Ascending aorta (tissue), 2 donors: Measurements from ENCODE around the gene MGAT3. TPM values are rescaled to one million over a fixed set of nuclear protein-coding genes. Genes with fewer than 3 reads are reported as not detected.
"Not testable (repeated sequence)": the region's sequence is repeated elsewhere in the genome, so short reads cannot be mapped to it uniquely, and the experiment has no call there.

ENCODE experiments used
- DNase-seq, 2 donors: peaks; one replicate each; pipeline ENCODE4 v3.0.0-alpha.2; 2019; ENCODE audit warnings: low spot score in 2 of 2
- H3K27ac ChIP-seq, 2 donors: fragments of 200-600 bp; sonication (generic); one replicate each; pipeline ENCODE4 v1.5.1; 2016 to 2017; ENCODE audit warnings: mild to moderate bottlenecking in 1 of 2
- H3K27me3 ChIP-seq: fragments of 200-600 bp; sonication (generic); one replicate; pipeline ENCODE4 v1.5.1; 2017
- H3K36me3 ChIP-seq, 2 donors: fragments of 200-600 bp; sonication (generic); one replicate each; pipeline ENCODE4 v1.5.1; 2016
- H3K4me1 ChIP-seq, 2 donors: fragments of 200-600 bp; sonication (generic); one replicate each; pipeline ENCODE4 v1.5.1; 2016 to 2017; ENCODE audit warnings: mild to moderate bottlenecking in 1 of 2
- H3K4me3 ChIP-seq, 2 donors: fragments of 200-600 bp; sonication (generic); one replicate each; pipeline ENCODE4 v1.5.1; 2016 to 2017; ENCODE audit warnings: mild to moderate bottlenecking in 1 of 2
- H3K9me3 ChIP-seq, 2 donors: fragments of 200-600 bp; sonication (generic); one replicate each; pipeline ENCODE4 v1.5.1; 2016
- CTCF ChIP-seq, 3 experiments: fragments of 200-600 bp in 2 of 3; fragments of 450-650 bp in 1 of 3; sonication (generic) in 2 of 3; IDR thresholded peaks; one replicate each; pipeline ENCODE4 v1.5.1; 2016 to 2019; ENCODE audit warnings: antibody characterized with exemption in 3 of 3, mild to moderate bottlenecking in 1 of 3, moderate library complexity in 1 of 3
- intact Hi-C: fragments of 100-400 bp; cut with DNase I; formaldehyde crosslinking; loops from one replicate; pipeline ENCODE4 v1.15.1; 2023
- total RNA-seq: library from RNA; depleted of rRNA; stranded (reverse); fragments of >200 nt; gene quantifications from one replicate; pipeline ENCODE4 v1.1.0, GENCODE V29; 2016

MGAT3 gene
- total RNA-seq, 1 donor from 2014 or later = 9.8 TPM

GRCh38 chr22:39503630-39504029 is 46.8 kb downstream of the MGAT3 start:
- intact Hi-C loops = no loop called here
- H3K9me3 ChIP-seq = no peaks in the 10 kb centered on the region
- peaks cover 39 to 44% of the 10 kb centered on the region in 2 donors for H3K36me3 ChIP-seq
- no peak for TF ChIP-seq CTCF (IDR thresholded peaks at IDR 0.05)
- DNase-seq = no peak
- H3K27ac ChIP-seq = no peak overlapping the region
- H3K4me3 ChIP-seq = peak overlapping the region; percentile 96 to 99
- peaks cover 6 to 19% of the 10 kb centered on the region in 2 donors for H3K4me1 ChIP-seq
- H3K27me3 ChIP-seq = no peaks in the 10 kb centered on the region

GRCh38 chr22:39504071-39504470 is 47.3 kb downstream of the MGAT3 start:
- H3K4me1 ChIP-seq = peaks cover 6 to 19% of the 10 kb centered on the region in 2 donors
- peaks cover 39 to 48% of the 10 kb centered on the region in 2 donors for H3K36me3 ChIP-seq

GRCh38 chr22:39507021-39507420 is 50.2 kb downstream of the MGAT3 start:
- DNase-seq, H3K9me3 ChIP-seq, H3K27me3 ChIP-seq, H3K27ac ChIP-seq, intact Hi-C loops, H3K4me3 ChIP-seq: not testable (repeated sequence)
- peaks cover 0 to 11% of the 10 kb centered on the region in 2 donors for H3K4me1 ChIP-seq
- H3K36me3 ChIP-seq = peaks cover 52 to 78% of the 10 kb centered on the region in 2 donors

More at GRCh38 chr22:39504071-39504470, 47.3 kb downstream of the MGAT3 start:
- intact Hi-C loops = no loop called here
- no peak for TF ChIP-seq CTCF (IDR thresholded peaks at IDR 0.05)
- no peaks in the 10 kb centered on the region for H3K27me3 ChIP-seq
- H3K27ac ChIP-seq = no peak overlapping the region
- H3K9me3 ChIP-seq = no peaks in the 10 kb centered on the region
- DNase-seq = no peak
- no peak overlapping the region for H3K4me3 ChIP-seq

GRCh38 chr22:39508393-39508792 is 51.6 kb downstream of the MGAT3 start:
- intact Hi-C loops = no loop called here
- peaks cover 65 to 89% of the 10 kb centered on the region in 2 donors for H3K36me3 ChIP-seq

GRCh38 chr22:39510529-39511149 is 53.8 kb downstream of the MGAT3 start:
- no peak for TF ChIP-seq CTCF (IDR thresholded peaks at IDR 0.05)
- no peaks in the 10 kb centered on the region for H3K9me3 ChIP-seq
- H3K27me3 ChIP-seq = no peaks in the 10 kb centered on the region
- DNase-seq = no peak
- no peak overlapping the region for H3K4me3 ChIP-seq
- no peaks in the 10 kb centered on the region for H3K4me1 ChIP-seq
- no peak overlapping the region for H3K27ac ChIP-seq
- peaks cover 71 to 94% of the 10 kb centered on the region in 2 donors for H3K36me3 ChIP-seq
- intact Hi-C loops = no loop called here

More at GRCh38 chr22:39508393-39508792, 51.6 kb downstream of the MGAT3 start:
- H3K27me3 ChIP-seq = no peaks in the 10 kb centered on the region
- no peaks in the 10 kb centered on the region for H3K9me3 ChIP-seq
- DNase-seq = no peak
- H3K4me1 ChIP-seq = peaks cover 0 to 4% of the 10 kb centered on the region in 2 donors
- no peak for TF ChIP-seq CTCF (IDR thresholded peaks at IDR 0.05)
- H3K4me3 ChIP-seq = no peak overlapping the region
- H3K27ac ChIP-seq = no peak overlapping the region

- Histone ChIP-seq H3K36me3 (peaks cover 67 to 94% of the 10 kb centered on the region in 2 donors), H3K27me3 (no peaks in the 10 kb centered on the region), H3K4me3 (no peak overlapping the region), H3K9me3 (no peaks in the 10 kb centered on the region), H3K27ac (no peak overlapping the region), H3K4me1 (no peaks in the 10 kb centered on the region)
- intact Hi-C loops = no loop called here
- TF ChIP-seq CTCF (IDR thresholded peaks at IDR 0.05) = no peak
- DNase-seq = no peak
Measured at GRCh38 chr22:39511226-39511625, 54.4 kb downstream of the MGAT3 start.
